Measurements from ENCODE around the gene ERN2. TPM values are rescaled to one million over a fixed set of nuclear protein-coding genes. Genes with fewer than 3 reads are reported as not detected.

Gene ERN2
- total RNA-seq, 1 donor from 2014 or later, result 1.9 TPM

DNA sequence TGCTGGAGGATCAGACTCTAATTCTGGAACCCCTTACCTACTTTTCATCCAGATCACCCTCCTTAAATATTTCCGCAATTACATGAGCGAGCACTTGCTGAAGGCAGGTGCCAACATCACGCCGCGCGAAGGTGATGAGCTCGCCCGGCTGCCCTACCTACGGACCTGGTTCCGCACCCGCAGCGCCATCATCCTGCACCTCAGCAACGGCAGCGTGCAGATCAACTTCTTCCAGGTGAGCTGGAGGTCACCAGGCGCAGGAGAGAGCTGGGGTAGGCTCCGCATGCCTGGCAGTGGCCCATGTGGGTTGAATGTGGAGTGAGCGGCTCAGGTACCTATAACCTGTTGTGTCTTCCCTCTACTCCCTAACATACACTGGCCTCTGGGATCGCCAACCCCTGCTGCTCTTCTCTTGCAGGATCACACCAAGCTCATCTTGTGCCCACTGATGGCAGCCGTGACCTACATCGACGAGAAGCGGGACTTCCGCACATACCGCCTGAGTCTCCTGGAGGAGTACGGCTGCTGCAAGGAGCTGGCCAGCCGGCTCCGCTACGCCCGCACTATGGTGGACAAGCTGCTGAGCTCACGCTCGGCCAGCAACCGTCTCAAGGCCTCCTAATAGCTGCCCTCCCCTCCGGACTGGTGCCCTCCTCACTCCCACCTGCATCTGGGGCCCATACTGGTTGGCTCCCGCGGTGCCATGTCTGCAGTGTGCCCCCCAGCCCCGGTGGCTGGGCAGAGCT, 23.4 kb downstream of the ERN2 start:
- DNase-seq (ENCODE audit: low spot score), result no peak

DNA sequence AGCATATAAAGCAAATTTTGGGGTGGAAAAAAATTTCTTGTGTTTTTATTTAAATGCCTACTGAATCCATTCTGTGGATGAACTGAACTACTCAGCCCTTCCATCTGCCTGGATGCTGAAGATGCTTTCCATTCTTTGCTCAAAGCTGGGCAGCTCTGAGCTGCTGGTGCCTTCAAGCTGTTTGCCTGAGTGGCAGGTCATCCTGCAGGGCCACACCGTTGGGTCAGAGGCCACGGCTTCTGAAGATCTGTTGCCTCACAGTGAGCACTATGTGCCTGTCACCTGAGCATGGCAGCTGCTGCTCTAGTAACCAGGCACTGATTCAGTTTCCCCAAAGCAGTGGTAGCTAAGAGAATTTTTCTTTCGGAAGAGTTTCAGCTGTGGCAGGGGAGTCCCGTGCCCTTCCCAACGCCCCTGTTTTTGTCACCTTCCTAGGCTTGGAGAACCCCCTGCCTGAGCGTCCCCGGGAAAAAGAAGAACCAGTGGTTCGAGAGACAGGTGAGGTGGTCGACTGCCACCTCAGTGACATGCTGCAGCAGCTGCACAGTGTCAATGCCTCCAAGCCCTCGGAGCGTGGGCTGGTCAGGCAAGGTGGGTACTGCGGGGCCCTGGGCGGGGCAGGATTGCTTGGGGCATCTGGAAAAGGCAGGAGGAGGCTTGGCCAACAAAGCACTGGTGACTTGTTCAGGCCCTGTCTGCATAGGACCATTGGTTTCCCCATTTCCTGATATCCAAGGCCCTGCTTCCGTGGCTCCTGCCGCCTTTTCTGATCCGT, 25.8 kb downstream of the ERN2 start:
- no peak for DNase-seq (ENCODE audit: low spot score)

DNA sequence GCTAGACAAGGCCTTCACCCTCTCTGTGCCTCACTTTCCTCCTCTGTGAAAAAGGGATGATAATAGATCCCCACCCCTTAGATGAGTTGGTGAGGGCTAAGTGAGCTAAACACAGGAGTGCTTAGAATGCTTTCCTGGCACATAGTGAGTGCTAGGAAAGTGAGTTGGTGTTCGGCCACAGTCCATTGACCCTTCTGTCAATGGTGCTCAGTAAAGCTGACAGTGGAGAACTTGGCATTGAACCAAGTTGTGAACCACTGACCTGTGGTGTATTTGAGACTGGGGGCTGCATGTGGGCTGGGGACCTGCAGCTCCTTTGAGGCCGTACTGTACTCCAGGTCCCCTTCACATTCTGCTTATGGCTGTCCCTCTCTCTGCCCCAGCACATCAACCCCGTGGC, 29.5 kb downstream of the ERN2 start:
- DNase-seq (ENCODE audit: low spot score), result no peak

GRCh38 chr16:23682181-23682580, 30.8 kb downstream of the ERN2 start:
- no peak for DNase-seq (ENCODE audit: low spot score)

GRCh38 chr16:23679986-23680336, 33.1 kb downstream of the ERN2 start:
- no peak for DNase-seq (ENCODE audit: low spot score)

- DNase-seq (ENCODE audit: low spot score), result no peak
These were observed 33.6 kb downstream of the ERN2 start for GRCh38 chr16:23679274-23679985.

DNA sequence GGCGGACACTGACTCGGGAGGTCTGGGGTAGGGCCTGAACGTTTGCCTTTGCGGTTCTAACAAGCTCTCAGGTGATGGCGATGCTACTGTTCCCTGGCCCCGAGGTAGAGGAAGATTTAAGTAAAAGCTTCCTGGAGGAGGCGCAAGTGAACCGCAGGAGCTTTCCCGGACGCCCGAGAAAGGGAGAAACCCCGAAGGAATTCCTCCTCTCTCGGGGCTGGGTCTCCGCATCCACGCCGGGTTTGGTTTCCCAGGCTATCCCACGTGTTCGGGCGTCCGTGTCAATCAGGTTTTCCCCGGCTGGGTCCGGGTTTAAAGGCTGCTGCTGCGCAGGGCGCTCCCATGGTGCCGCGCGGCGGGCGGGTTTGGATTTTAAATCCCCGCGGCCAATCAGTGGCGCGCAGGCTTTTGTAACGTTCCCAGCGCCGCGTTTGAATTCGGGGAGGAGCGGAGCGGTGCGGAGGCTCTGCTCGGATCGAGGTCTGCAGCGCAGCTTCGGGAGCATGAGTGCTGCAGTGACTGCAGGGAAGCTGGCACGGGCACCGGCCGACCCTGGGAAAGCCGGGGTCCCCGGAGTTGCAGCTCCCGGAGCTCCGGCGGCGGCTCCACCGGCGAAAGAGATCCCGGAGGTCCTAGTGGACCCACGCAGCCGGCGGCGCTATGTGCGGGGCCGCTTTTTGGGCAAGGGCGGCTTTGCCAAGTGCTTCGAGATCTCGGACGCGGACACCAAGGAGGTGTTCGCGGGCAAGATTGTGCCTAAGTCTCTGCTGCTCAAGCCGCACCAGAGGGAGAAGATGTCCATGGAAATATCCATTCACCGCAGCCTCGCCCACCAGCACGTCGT, 34.4 kb downstream of the ERN2 start, which contains the start of gene PLK1:
PLK1 (plus strand) TSS at position 460 of the 844 bp plus-strand sequence; CDS start at position 504, 44 bp downstream.
- DNase-seq (ENCODE audit: low spot score), result no peak

DNA sequence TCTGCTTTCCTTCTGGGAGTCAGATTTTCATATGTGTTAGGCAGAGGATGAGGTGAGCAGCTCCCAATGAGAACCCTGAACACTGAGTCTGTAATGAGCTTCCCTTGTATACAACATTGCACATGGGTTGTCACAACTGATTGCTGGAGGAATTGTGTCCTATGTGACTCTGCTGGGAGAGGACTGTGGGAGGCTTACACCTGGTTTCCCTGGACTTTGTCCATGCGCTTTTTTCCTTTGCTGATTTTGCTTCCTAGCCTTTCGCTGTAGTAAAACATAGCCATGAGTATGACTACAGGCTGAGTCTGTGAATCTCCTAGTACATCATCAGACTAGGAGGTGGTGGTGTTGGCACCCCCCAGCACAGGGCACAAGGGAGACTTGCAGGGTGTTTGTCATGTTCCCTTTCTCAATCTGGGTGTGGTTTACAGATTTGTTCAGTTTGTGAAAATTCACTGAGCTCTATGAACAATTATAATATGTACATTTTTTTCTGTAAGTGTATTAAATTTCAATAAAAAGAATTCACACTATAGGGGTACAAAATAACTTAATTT, 36.0 kb downstream of the ERN2 start:
- DNase-seq (ENCODE audit: low spot score), result no peak

GRCh38 chr16:23673971-23674614, 38.9 kb downstream of the ERN2 start:
- no peak for DNase-seq (ENCODE audit: low spot score)

DNA sequence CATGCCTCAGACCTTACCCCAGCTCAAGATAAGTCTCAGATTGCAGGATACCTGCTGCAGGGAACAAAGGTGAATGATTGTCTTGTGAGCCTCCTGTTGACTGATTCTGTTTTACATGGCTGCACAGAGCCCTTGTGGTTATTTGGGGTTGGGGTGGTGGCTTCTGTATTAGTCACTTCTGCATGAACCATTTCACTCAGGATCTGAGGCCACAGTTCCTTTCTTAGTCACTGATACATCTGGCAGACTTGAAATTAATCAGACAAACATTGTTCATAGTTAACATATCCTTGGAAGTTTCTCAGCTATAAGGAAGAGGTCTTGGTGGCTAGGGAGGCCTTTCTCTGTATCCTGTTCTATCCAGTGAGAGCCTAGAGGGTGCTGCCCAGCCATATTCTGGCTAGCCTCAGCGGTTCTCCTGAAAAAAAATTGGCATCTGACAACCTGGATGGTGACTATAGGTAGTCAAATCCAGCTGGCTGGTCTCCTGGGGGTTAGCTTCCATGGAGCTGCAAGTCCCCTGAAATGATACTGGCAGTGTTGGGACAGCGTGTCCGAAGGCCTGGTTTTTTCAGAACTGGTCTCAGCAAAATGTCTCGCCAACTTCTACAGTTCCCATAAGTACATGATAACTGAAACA, 42.8 kb downstream of the ERN2 start:
- DNase-seq (ENCODE audit: low spot score), result no peak

DNA sequence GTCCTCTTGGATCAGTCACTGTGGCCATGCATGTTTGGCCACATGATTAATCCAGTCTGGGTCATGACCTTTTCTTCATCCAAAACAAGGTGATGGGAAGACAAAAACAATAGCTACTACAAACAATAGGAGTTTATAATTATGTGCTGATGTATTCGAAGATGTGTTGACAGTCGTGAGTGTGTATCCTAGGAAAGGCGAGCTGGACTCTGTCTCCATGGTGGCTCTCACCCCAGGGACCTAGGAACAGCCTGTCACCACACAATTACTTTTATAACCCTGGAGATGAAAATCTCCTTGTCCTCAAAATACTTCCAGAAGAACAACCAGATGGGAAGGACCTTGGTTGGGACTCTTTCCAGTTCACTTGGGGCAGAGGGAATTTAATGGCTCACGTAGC, 44.1 kb downstream of the ERN2 start:
- no peak for DNase-seq (ENCODE audit: low spot score)

DNA sequence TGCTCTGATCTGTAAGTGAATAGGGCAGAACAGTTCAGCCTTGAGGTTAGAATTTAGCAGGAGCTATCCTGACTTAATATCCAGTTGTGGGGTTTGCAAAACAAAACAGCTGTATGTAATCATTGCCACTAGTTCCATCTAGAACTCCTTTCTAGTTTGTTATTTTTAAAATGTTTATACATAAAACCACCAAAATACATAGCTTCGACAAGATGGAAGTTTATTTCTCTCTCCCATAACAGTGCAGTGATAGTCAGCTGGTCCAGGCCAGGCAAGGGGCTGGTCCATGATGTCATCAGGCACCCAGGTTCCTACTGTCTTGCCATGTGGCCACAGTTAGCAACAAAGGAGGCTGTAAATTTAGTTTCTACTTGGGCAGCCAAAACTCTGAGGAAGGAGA, 44.8 kb downstream of the ERN2 start:
- no peak for DNase-seq (ENCODE audit: low spot score)

- DNase-seq (ENCODE audit: low spot score), result no peak
These were observed 45.7 kb downstream of the ERN2 start for GRCh38 chr16:23667355-23667659.

GRCh38 chr16:23666571-23667354, 46.3 kb downstream of the ERN2 start:
- no peak for DNase-seq (ENCODE audit: low spot score)

- DNase-seq (ENCODE audit: low spot score), result no peak
These were observed 49.1 kb downstream of the ERN2 start for GRCh38 chr16:23663918-23664317.

- no peak for DNase-seq (ENCODE audit: low spot score)
These were observed 61.0 kb downstream of the ERN2 start for GRCh38 chr16:23651943-23652468.

DNA sequence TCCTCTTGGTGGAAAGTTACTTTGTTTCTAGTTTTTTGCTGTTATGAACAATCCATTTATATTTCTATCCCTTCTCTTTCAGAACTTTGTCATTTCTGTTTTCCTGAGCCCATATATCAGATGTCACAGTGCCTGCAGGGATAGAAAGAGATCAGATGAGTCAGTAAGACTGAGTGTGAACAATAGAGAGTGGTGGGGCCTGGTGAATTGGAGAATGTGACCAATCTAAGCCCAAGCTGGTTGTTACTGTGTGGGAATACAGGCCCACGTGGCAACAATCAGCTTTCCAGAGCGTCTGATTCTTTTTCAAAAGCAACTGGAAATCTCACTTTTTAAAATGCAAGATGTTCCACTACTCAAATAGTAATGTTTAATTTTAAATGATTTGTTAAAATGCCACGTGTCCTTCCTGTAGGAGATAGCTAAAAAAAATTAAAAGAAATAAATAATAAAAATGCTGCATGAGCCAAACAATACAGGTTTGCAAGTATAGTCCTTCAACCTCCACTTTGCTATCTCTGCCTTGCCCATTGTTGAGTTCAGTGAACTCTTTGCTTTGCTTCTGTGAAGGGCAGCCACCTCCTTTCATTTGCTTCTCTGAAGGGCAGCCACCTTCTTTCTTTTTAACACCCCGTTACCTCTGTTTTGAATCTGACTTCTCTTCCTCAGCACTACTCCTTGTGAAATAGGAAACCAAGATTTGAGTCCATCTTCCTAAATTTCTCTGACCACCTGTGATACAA, 62.2 kb downstream of the ERN2 start:
- DNase-seq (ENCODE audit: low spot score), result no peak

DNA sequence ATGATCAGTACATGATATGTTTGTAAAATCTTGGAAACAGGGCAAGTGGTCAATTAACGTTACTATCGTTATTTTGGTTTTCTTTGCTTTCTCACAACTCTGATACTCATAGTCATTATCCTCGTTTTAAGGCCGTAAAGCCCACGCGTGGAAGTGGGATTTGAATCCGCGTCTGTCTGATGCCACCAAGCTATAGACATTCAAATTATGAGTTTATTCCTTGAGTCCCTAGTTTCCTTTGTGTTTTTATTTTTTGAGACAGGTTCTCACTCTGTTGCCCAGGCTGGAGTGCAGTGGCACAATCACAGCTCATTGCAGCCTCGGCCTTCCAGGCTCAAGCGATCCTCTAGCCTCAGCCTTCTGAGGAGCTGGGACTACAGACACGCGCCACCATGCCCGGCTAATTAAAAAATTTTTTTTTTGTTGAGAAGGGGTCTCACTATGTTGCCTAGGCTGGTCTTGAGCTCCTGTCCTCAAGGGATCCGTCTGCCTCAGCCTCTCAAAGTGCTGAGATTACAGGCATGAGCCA, 70.7 kb downstream of the ERN2 start:
- no peak for DNase-seq (ENCODE audit: low spot score)
